PC-3 (cell line): ENCODE results near the gene NR2E1. TPM values are rescaled to one million over a fixed set of nuclear protein-coding genes. Genes with fewer than 3 reads are reported as not detected.
A peak's percentile ranks its signal among the peaks of the same experiment; 100 is the strongest.

Experiments used
- ATAC-seq: fragments of 200-7000 bp; cut with Tn5 transposase; 2 replicates; pipeline ENCODE4 v1.9.1; 2020; ENCODE audit warnings: mild to moderate bottlenecking, moderate library complexity
- BruUV-seq: library from RNA; stranded (reverse); fragments of 400-500 nt; replicated peaks from 2 replicates; lab custom pipeline; 2021; lab: Mats Ljungman, UMichigan
- CTCF ChIA-PET: fragments of 300-600 bp; sonication (Branson Sonifier 250); formaldehyde crosslinking; loops from one replicate; lab custom pipeline; 2022; ENCODE audit warnings: antibody characterized with exemption; lab: Charles Lee
- POLR2A ChIA-PET: fragments of 300-600 bp; sonication (Branson Sonifier 250); formaldehyde crosslinking; loops from one replicate; lab custom pipeline; 2022; ENCODE audit warnings: antibody characterized with exemption; ENCODE audit not compliant: unreplicated experiment; lab: Charles Lee
- DNase-seq: peaks from one replicate; pipeline ENCODE4 v3.0.0-alpha.2; 2015
- H2AFZ ChIP-seq: fragments of 300-600 bp; sonication (generic); 2 replicates; pipeline ENCODE4 v1.6.0; 2016; ENCODE audit warnings: antibody characterized with exemption, low read length
- H3F3A ChIP-seq: fragments of 300-600 bp; sonication (generic); one replicate; pipeline ENCODE4 v1.6.0; 2017; ENCODE audit warnings: antibody characterized with exemption, low read length, control low read depth, mild to moderate bottlenecking; ENCODE audit not compliant: unreplicated experiment
- H3K27ac ChIP-seq: fragments of 300-600 bp; sonication (generic); 2 replicates; pipeline ENCODE4 v1.5.1; 2016; ENCODE audit warnings: mild to moderate bottlenecking, low read length
- H3K27me3 ChIP-seq: fragments of 300-600 bp; sonication (generic); 2 replicates; pipeline ENCODE4 v1.6.1; 2016; ENCODE audit warnings: low read length, mixed read lengths
- H3K36me3 ChIP-seq: fragments of 300-600 bp; sonication (generic); 2 replicates; pipeline ENCODE4 v1.6.1; 2016; ENCODE audit warnings: low read depth, mixed run types, low read length, mixed read lengths
- H3K4me1 ChIP-seq: fragments of 300-600 bp; sonication (generic); 2 replicates; pipeline ENCODE4 v1.5.1; 2016; ENCODE audit warnings: low read length; ENCODE audit not compliant: insufficient read depth
- H3K4me2 ChIP-seq: fragments of 300-600 bp; sonication (generic); 2 replicates; pipeline ENCODE4 v1.6.0; 2016; ENCODE audit warnings: low read length
- H3K4me3 ChIP-seq: fragments of 300-600 bp; sonication (generic); 2 replicates; pipeline ENCODE4 v1.5.1; 2016; ENCODE audit warnings: mild to moderate bottlenecking, low read length, mixed read lengths
- H3K79me2 ChIP-seq: fragments of 300-600 bp; sonication (generic); 2 replicates; pipeline ENCODE4 v1.6.1; 2017; ENCODE audit warnings: low read length, mixed read lengths
- H3K9ac ChIP-seq: fragments of 300-600 bp; sonication (generic); 2 replicates; pipeline ENCODE4 v1.6.0; 2016; ENCODE audit warnings: mild to moderate bottlenecking, low read length
- H3K9me2 ChIP-seq: fragments of 300-600 bp; sonication (generic); replicated peaks from 2 replicates; pipeline ENCODE4 v1.6.1; 2016; ENCODE audit warnings: mixed run types, low read length, mixed read lengths
- H3K9me3 ChIP-seq: fragments of 300-600 bp; sonication (generic); 2 replicates; pipeline ENCODE4 v1.6.1; 2016; ENCODE audit warnings: low read length, mixed read lengths
- H4K20me1 ChIP-seq: fragments of 300-600 bp; sonication (generic); 2 replicates; pipeline ENCODE4 v1.6.1; 2016; ENCODE audit warnings: low read length, mixed read lengths
- EZH2 ChIP-seq: fragments of 300-600 bp; sonication (generic); IDR thresholded peaks from one replicate; pipeline ENCODE4 v1.6.1; 2017; ENCODE audit warnings: antibody characterized with exemption, mild to moderate bottlenecking, low read length; ENCODE audit not compliant: unreplicated experiment
- EZH2phosphoT487 ChIP-seq: fragments of 300-600 bp; sonication (generic); IDR thresholded peaks from 2 replicates; pipeline ENCODE4 v1.6.1; 2018; ENCODE audit warnings: mild to moderate bottlenecking, antibody characterized with exemption, low read length, borderline replicate concordance
- intact Hi-C: fragments of 100-400 bp; cut with micrococcal nuclease; formaldehyde crosslinking; loops from 2 replicates; pipeline ENCODE4 v1.9.0; 2023
- total RNA-seq: library from RNA; depleted of rRNA; stranded (reverse); fragments of >200 nt; gene quantifications from 2 replicates; pipeline ENCODE4 v1.2.3, GENCODE V29; 2014
- TF ChIP-seq, protein P1 (sequence below): fragments of 300-600 bp; sonication (generic); conservative IDR thresholded peaks from 2 replicates; pipeline ENCODE4 v1.5.1; 2017; ENCODE audit warnings: antibody characterized with exemption, low read depth, mild to moderate bottlenecking, low read length

The NR2E1 gene
- total RNA-seq, 1 experiment from 2014 or later: 0.07 TPM

- H3K4me1 ChIP-seq: peaks cover 27% of the 10 kb centered on the region
- H3K27me3 ChIP-seq: no peaks in the 10 kb centered on the region
- H3K4me2 ChIP-seq: peak overlapping the region; percentile 89; the same call in 1 of the 2 replicates
- no peaks in the 10 kb centered on the region for H3K36me3 ChIP-seq
- POLR2A ChIA-PET: no interaction called here
- no peaks in the 10 kb centered on the region for H3F3A ChIP-seq
- TF ChIP-seq, protein P1, sequence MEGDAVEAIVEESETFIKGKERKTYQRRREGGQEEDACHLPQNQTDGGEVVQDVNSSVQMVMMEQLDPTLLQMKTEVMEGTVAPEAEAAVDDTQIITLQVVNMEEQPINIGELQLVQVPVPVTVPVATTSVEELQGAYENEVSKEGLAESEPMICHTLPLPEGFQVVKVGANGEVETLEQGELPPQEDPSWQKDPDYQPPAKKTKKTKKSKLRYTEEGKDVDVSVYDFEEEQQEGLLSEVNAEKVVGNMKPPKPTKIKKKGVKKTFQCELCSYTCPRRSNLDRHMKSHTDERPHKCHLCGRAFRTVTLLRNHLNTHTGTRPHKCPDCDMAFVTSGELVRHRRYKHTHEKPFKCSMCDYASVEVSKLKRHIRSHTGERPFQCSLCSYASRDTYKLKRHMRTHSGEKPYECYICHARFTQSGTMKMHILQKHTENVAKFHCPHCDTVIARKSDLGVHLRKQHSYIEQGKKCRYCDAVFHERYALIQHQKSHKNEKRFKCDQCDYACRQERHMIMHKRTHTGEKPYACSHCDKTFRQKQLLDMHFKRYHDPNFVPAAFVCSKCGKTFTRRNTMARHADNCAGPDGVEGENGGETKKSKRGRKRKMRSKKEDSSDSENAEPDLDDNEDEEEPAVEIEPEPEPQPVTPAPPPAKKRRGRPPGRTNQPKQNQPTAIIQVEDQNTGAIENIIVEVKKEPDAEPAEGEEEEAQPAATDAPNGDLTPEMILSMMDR: no peak
- TF ChIP-seq EZH2 (no peak), EZH2phosphoT487 (no peak)
- H3K9me2 ChIP-seq: no peaks in the 10 kb centered on the region
- no peaks in the 10 kb centered on the region for H3K79me2 ChIP-seq
- H3K9me3 ChIP-seq: no peaks in the 10 kb centered on the region
- H3K4me3 ChIP-seq: no peak overlapping the region
- no TSS peak for BruUV-seq
- no peaks in the 10 kb centered on the region for H4K20me1 ChIP-seq
- DNase-seq (no peak), ATAC-seq (no peak)
- H3K9ac ChIP-seq: no peak overlapping the region
- no peak overlapping the region for H2AFZ ChIP-seq
- H3K27ac ChIP-seq: no peak overlapping the region
- CTCF ChIA-PET: no interaction called here
- intact Hi-C loops: no loop called here
Observed at GRCh38 chr6:108132863-108133262, 33.0 kb upstream of the NR2E1 start.

GRCh38 chr6:108133594-108134179 is 32.1 kb upstream of the NR2E1 start:
- TF ChIP-seq, protein P1: no peak
- TF ChIP-seq EZH2 (no peak), EZH2phosphoT487 (no peak)
- peak overlapping the region; percentile 68 for H3K27ac ChIP-seq
- H3K4me2 ChIP-seq: peak overlapping the region; percentile 89
- H3K9me3 ChIP-seq: no peaks in the 10 kb centered on the region
- ChIA-PET POLR2A (no interaction called here), CTCF (no interaction called here)
- peak overlapping the region; percentile 65 for H3K9ac ChIP-seq
- H3K36me3 ChIP-seq: no peaks in the 10 kb centered on the region
- intact Hi-C loops: no loop called here
- no peaks in the 10 kb centered on the region for H3K79me2 ChIP-seq
- no peaks in the 10 kb centered on the region for H4K20me1 ChIP-seq
- no peaks in the 10 kb centered on the region for H3F3A ChIP-seq
- H2AFZ ChIP-seq: peak overlapping the region; percentile 82
- DNase-seq (peak; percentile 73), ATAC-seq (peak; percentile 94)
- H3K4me3 ChIP-seq: peak overlapping the region; percentile 64
- BruUV-seq: no TSS peak
- H3K9me2 ChIP-seq: no peaks in the 10 kb centered on the region
- H3K4me1 ChIP-seq: peaks cover 19% of the 10 kb centered on the region
- H3K27me3 ChIP-seq: no peaks in the 10 kb centered on the region

- intact Hi-C loops: no loop called here
- TF ChIP-seq, protein P1: no peak
- no peak for TF ChIP-seq EZH2phosphoT487
- TF ChIP-seq EZH2: no peak
- H3K79me2 ChIP-seq: no peaks in the 10 kb centered on the region
- peaks cover 15% of the 10 kb centered on the region for H3K4me1 ChIP-seq
- H3K9me3 ChIP-seq: no peaks in the 10 kb centered on the region
- H3F3A ChIP-seq: no peaks in the 10 kb centered on the region
- no peaks in the 10 kb centered on the region for H3K27me3 ChIP-seq
- peak overlapping the region; percentile 82 for H2AFZ ChIP-seq
- H4K20me1 ChIP-seq: no peaks in the 10 kb centered on the region
- H3K9ac ChIP-seq: peak overlapping the region; percentile 65; the same call in 1 of the 2 replicates
- ChIA-PET CTCF (no interaction called here), POLR2A (no interaction called here)
- peak overlapping the region; percentile 64; the same call in 1 of the 2 replicates for H3K4me3 ChIP-seq
- peak overlapping the region; percentile 89 for H3K4me2 ChIP-seq
- no peaks in the 10 kb centered on the region for H3K36me3 ChIP-seq
- BruUV-seq: no TSS peak
- H3K9me2 ChIP-seq: no peaks in the 10 kb centered on the region
- no peak for DNase-seq
- no peak for ATAC-seq
- no peak overlapping the region for H3K27ac ChIP-seq
Observed at GRCh38 chr6:108134213-108134970, 31.4 kb upstream of the NR2E1 start.
